ENCODE measurements around the gene FAR1. TPM values are rescaled to one million over a fixed set of nuclear protein-coding genes. Genes with fewer than 3 reads are reported as not detected.
"Not testable (repeated sequence)": the region's sequence is repeated elsewhere in the genome, so short reads cannot be mapped to it uniquely, and the experiment has no call there.

The FAR1 gene
- polyA plus RNA-seq (2011; rRNA removed) (37.5 and 66.0 TPM in 2 replicates), polyA minus RNA-seq (2011; rRNA and poly(A)+ RNA removed) (30.6 and 37.1 TPM in 2 replicates)

- Histone ChIP-seq H3K36me3 (ENCODE audit: control insufficient read depth, insufficient read depth, low read length) (no peaks in the 10 kb centered on the region), H3K27me3 (ENCODE audit: control insufficient read depth, insufficient read depth, low read length) (no peaks in the 10 kb centered on the region), H3K4me3 (ENCODE audit: low read depth, low read length) (peak within 1 kb of the TSS; percentile 86)
- peak; percentile 38 for TF ChIP-seq CTCF (IDR thresholded peaks at IDR 0.05; ENCODE audit: insufficient read depth, low read depth, low read length)
- ChIA-PET POLR2A (no interaction called here), CTCF (interaction anchor here (0.6 to 1.5 kb wide), 9 partner anchors 10 to 705 kb away, joined by 3 to 4 read pairs (median 3); no protein-coding TSS in a partner anchor)
- DNase-seq (ENCODE audit: low read depth): peak; percentile 97
These were observed at the start of gene FAR1 for GRCh38 chr11:13668102-13668956. Gene FAR1 (plus strand): TSS chr11:13668668. CDS start chr11:13694766, 26,098 bp downstream.

- CTCF ChIA-PET: interaction anchor here (1.0 kb wide), 1 partner anchor 9 kb away, joined by 3 read pairs; no protein-coding TSS in a partner anchor
- no peak for DNase-seq (ENCODE audit: low read depth)
- H3K36me3 ChIP-seq (ENCODE audit: control insufficient read depth, insufficient read depth, low read length): no peaks in the 10 kb centered on the region
- POLR2A ChIA-PET: no interaction called here
- no peak overlapping the region for H3K4me3 ChIP-seq (ENCODE audit: low read depth, low read length)
- no peak for TF ChIP-seq CTCF (IDR thresholded peaks at IDR 0.05; ENCODE audit: insufficient read depth, low read depth, low read length)
- H3K27me3 ChIP-seq (ENCODE audit: control insufficient read depth, insufficient read depth, low read length): no peaks in the 10 kb centered on the region
These were observed 48.4 kb upstream of the FAR1 start for GRCh38 chr11:13620063-13620462.

- H3K36me3 ChIP-seq (ENCODE audit: control insufficient read depth, insufficient read depth, low read length); CTCF ChIA-PET; DNase-seq (ENCODE audit: low read depth); H3K4me3 ChIP-seq (ENCODE audit: low read depth, low read length); H3K27me3 ChIP-seq (ENCODE audit: control insufficient read depth, insufficient read depth, low read length); POLR2A ChIA-PET: not testable (repeated sequence)
These were observed 41.6 kb upstream of the FAR1 start for GRCh38 chr11:13626818-13627217.

GRCh38 chr11:13628634-13629033, 39.8 kb upstream of the FAR1 start:
- POLR2A ChIA-PET; DNase-seq (ENCODE audit: low read depth); H3K27me3 ChIP-seq (ENCODE audit: control insufficient read depth, insufficient read depth, low read length); H3K36me3 ChIP-seq (ENCODE audit: control insufficient read depth, insufficient read depth, low read length); CTCF ChIA-PET; H3K4me3 ChIP-seq (ENCODE audit: low read depth, low read length): not testable (repeated sequence)

GRCh38 chr11:13629779-13630178, 38.7 kb upstream of the FAR1 start:
- Histone ChIP-seq H3K36me3 (ENCODE audit: control insufficient read depth, insufficient read depth, low read length) (no peaks in the 10 kb centered on the region), H3K27me3 (ENCODE audit: control insufficient read depth, insufficient read depth, low read length) (no peaks in the 10 kb centered on the region), H3K4me3 (ENCODE audit: low read depth, low read length) (no peak overlapping the region)
- no peak for TF ChIP-seq CTCF (IDR thresholded peaks at IDR 0.05; ENCODE audit: insufficient read depth, low read depth, low read length)
- ChIA-PET POLR2A (no interaction called here), CTCF (no interaction called here)
- no peak for DNase-seq (ENCODE audit: low read depth)

- ChIA-PET POLR2A (no interaction called here), CTCF (no interaction called here)
- Histone ChIP-seq H3K36me3 (ENCODE audit: control insufficient read depth, insufficient read depth, low read length) (no peaks in the 10 kb centered on the region), H3K27me3 (ENCODE audit: control insufficient read depth, insufficient read depth, low read length) (no peaks in the 10 kb centered on the region; the same call in 1 of the 2 replicates), H3K4me3 (ENCODE audit: low read depth, low read length) (no peak overlapping the region)
- no peak for DNase-seq (ENCODE audit: low read depth)
- TF ChIP-seq CTCF (IDR thresholded peaks at IDR 0.05; ENCODE audit: insufficient read depth, low read depth, low read length): no peak
These were observed 33.2 kb upstream of the FAR1 start for GRCh38 chr11:13635290-13635689.
